ENCODE data around the gene PLD4. TPM values are rescaled to one million over a fixed set of nuclear protein-coding genes. Genes with fewer than 3 reads are reported as not detected.

Gene PLD4
- total RNA-seq, 4 donors from 2014 or later, result under 0.01 to 1.3 TPM; not detected in 2

GRCh38 chr14:104937161-104937560 lies 12.5 kb downstream of the PLD4 start:
- TF ChIP-seq CTCF (IDR thresholded peaks at IDR 0.05; ENCODE audit: low read depth), result no peak

GRCh38 chr14:104937694-104938365 lies 13.2 kb downstream of the PLD4 start:
- TF ChIP-seq CTCF (IDR thresholded peaks at IDR 0.05; ENCODE audit: low read depth), result no peak

- no peak for TF ChIP-seq CTCF (IDR thresholded peaks at IDR 0.05; ENCODE audit: low read depth)
These were observed 13.8 kb downstream of the PLD4 start for GRCh38 chr14:104938436-104938835.

- TF ChIP-seq CTCF (IDR thresholded peaks at IDR 0.05; ENCODE audit: low read depth), result no peak
These were observed 14.3 kb downstream of the PLD4 start for GRCh38 chr14:104938960-104939359.

GRCh38 chr14:104939666-104940410 lies 15.2 kb downstream of the PLD4 start:
- no peak for TF ChIP-seq CTCF (IDR thresholded peaks at IDR 0.05; ENCODE audit: low read depth)

- no peak for TF ChIP-seq CTCF (IDR thresholded peaks at IDR 0.05; ENCODE audit: low read depth)
These were observed 16.0 kb downstream of the PLD4 start for GRCh38 chr14:104940526-104941150.

All from subcutaneous adipose tissue (tissue), 4 donors.